ENCODE data around the gene PCYOX1L. TPM values are rescaled to one million over a fixed set of nuclear protein-coding genes. Genes with fewer than 3 reads are reported as not detected.

Gene PCYOX1L
- total RNA-seq (2013): 16.4 TPM
- polyA plus RNA-seq (10 to 100 TPM in 2 of 3 donors, 1 to 10 TPM in 1; 9.8 to 31.8 (median 13.5) TPM), polyA minus RNA-seq (11.8 and 13.0 TPM in 2 replicates), total RNA-seq (0.75 to 16.0 (median 8.5) reads per million in 11 experiments)

- Histone ChIP-seq H3K36me3 (replicated peaks in 1 of 2; ENCODE audit: control insufficient read depth in 1 of 2, insufficient read depth in 2 of 2, low read length in 2 of 2) (peaks cover 17 to 32% of the 10 kb centered on the region in 2 donors), H3K27me3 (ENCODE audit: control insufficient read depth in 2 of 2, insufficient read depth in 2 of 2, low read length in 2 of 2) (no peaks in the 10 kb centered on the region), H2AFZ (ENCODE audit: insufficient read depth, low read depth, low read length, poor library complexity, severe bottlenecking) (peak within 1 kb of the TSS; percentile 92), H3K9me3 (replicated peaks in 1 of 2; ENCODE audit: control insufficient read depth in 1 of 2, insufficient read depth in 1 of 2, low read length in 2 of 2) (no peaks in the 10 kb centered on the region), H3K4me3 (replicated peaks in 1 of 3; ENCODE audit: low read depth in 2 of 3, low read length in 3 of 3) (peak within 1 kb of the TSS; percentile 74 to 88 (median 76)), H3K27ac (ENCODE audit: low read depth in 1 of 2, low read length in 2 of 2) (peak within 1 kb of the TSS; percentile 63 to 83), H3K4me1 (ENCODE audit: control insufficient read depth in 1 of 2, insufficient read depth in 2 of 2, low read length in 2 of 2) (peaks cover 36 to 41% of the 10 kb centered on the region in 2 donors), H3K4me2 (replicated peaks; ENCODE audit: extremely low read depth, low read length, poor library complexity, severe bottlenecking) (peak within 1 kb of the TSS; percentile 97), H4K20me1 (ENCODE audit: insufficient read depth, low read length) (peaks cover 6% of the 10 kb centered on the region), H3K79me2 (ENCODE audit: insufficient read depth, low read length) (peaks cover 21% of the 10 kb centered on the region), H3K9ac (ENCODE audit: insufficient read depth, low read length, poor library complexity, severe bottlenecking) (peak within 1 kb of the TSS; percentile 72)
- peak within 1 kb of the TSS; percentile 97 to 98 for H3K4me3 Mint-ChIP-seq
- peaks cover 38% of the 10 kb centered on the region for H3K4me1 Mint-ChIP-seq
- no peaks in the 10 kb centered on the region for H3K9me3 Mint-ChIP-seq
- no peak for TF ChIP-seq CTCF (IDR thresholded peaks at IDR 0.05)
- peak; percentile 83 to 91 (median 90) for DNase-seq
- WGBS (ENCODE audit: insufficient coverage): 0% methylated on average over 57 of the region's 61 CpGs
- intact Hi-C loops (cut with micrococcal nuclease): no loop called here
- no peaks in the 10 kb centered on the region for H3K27me3 Mint-ChIP-seq (ENCODE audit: low read depth in 3 of 3)
- peak within 1 kb of the TSS; percentile 84 to 97 (median 94) for H3K27ac Mint-ChIP-seq
- H3K36me3 Mint-ChIP-seq: peaks cover 24 to 26% of the 10 kb centered on the region in 2 donors
Observed at GRCh38 chr5:149357370-149358293, at the start of gene PCYOX1L. Gene PCYOX1L, plus strand, starts transcription at chr5:149358046. Its CDS starts 23 bp downstream, at chr5:149358069.

- no CpG with 5 or more reads among the region's 6 CpGs for WGBS (ENCODE audit: insufficient coverage)
- peaks cover 7% of the 10 kb centered on the region for H3K4me1 Mint-ChIP-seq
- TF ChIP-seq CTCF (IDR thresholded peaks at IDR 0.05): no peak
Observed at GRCh38 chr5:149309354-149309753, 48.5 kb upstream of the PCYOX1L start.

More at GRCh38 chr5:149309354-149309753, 48.5 kb upstream of the PCYOX1L start:
- Histone ChIP-seq H3K4me3 (replicated peaks in 1 of 3; ENCODE audit: low read depth in 2 of 3, low read length in 3 of 3) (no peak overlapping the region), H3K79me2 (ENCODE audit: insufficient read depth, low read length) (no peaks in the 10 kb centered on the region), H3K4me1 (ENCODE audit: control insufficient read depth in 1 of 2, insufficient read depth in 2 of 2, low read length in 2 of 2) (no peaks in the 10 kb centered on the region), H3K27me3 (ENCODE audit: control insufficient read depth in 2 of 2, insufficient read depth in 2 of 2, low read length in 2 of 2) (no peaks in the 10 kb centered on the region), H3K9me3 (replicated peaks in 1 of 2; ENCODE audit: control insufficient read depth in 1 of 2, insufficient read depth in 1 of 2, low read length in 2 of 2) (no peaks in the 10 kb centered on the region), H3K9ac (ENCODE audit: insufficient read depth, low read length, poor library complexity, severe bottlenecking) (no peak overlapping the region), H4K20me1 (ENCODE audit: insufficient read depth, low read length) (no peaks in the 10 kb centered on the region), H3K4me2 (replicated peaks; ENCODE audit: extremely low read depth, low read length, poor library complexity, severe bottlenecking) (no peak overlapping the region), H3K27ac (ENCODE audit: low read depth in 1 of 2, low read length in 2 of 2) (no peak overlapping the region), H3K36me3 (replicated peaks in 1 of 2; ENCODE audit: control insufficient read depth in 1 of 2, insufficient read depth in 2 of 2, low read length in 2 of 2) (no peaks in the 10 kb centered on the region), H2AFZ (ENCODE audit: insufficient read depth, low read depth, low read length, poor library complexity, severe bottlenecking) (no peak overlapping the region)
- no peak for DNase-seq
- Mint-ChIP-seq H3K27ac (no peak overlapping the region), H3K36me3 (no peaks in the 10 kb centered on the region), H3K4me3 (no peak overlapping the region), H3K27me3 (ENCODE audit: low read depth in 3 of 3) (peaks cover 0 to 6% (median under 1%) of the 10 kb centered on the region in 3 donors), H3K9me3 (no peaks in the 10 kb centered on the region)
- intact Hi-C loops (cut with micrococcal nuclease): no loop called here

Measured in CD14-positive monocyte (primary cell).